ENCODE results near the gene EXOG. TPM values are rescaled to one million over a fixed set of nuclear protein-coding genes. Genes with fewer than 3 reads are reported as not detected.

The EXOG gene
- total and polyA plus RNA-seq, 2 of the 13 experiments (the other 11 are each of a cell fraction or from before 2014, with no cell fraction given): 5.5 to 9.5 TPM

GRCh38 chr3:38465588-38466154 is 30.5 kb upstream of the EXOG start:
- intact Hi-C loops (cut with micrococcal nuclease; ENCODE audit: unreplicated experiment): no loop called here
- Histone ChIP-seq H3K4me2 (ENCODE audit: low read depth, low read length) (no peak overlapping the region), H4K20me1 (ENCODE audit: insufficient read depth, low read length) (peaks cover 23% of the 10 kb centered on the region), H3K4me3 (replicated peaks in 1 of 3; ENCODE audit: insufficient read depth in 1 of 3, low read depth in 2 of 3, low read length in 3 of 3) (no peak overlapping the region), H3K27me3 (ENCODE audit: control insufficient read depth in 1 of 2, insufficient read depth in 2 of 2, low read length in 2 of 2) (no peaks in the 10 kb centered on the region), H3K36me3 (replicated peaks in 1 of 2; ENCODE audit: control insufficient read depth in 1 of 2, insufficient read depth in 2 of 2, low read length in 2 of 2) (peaks cover 0 to 7% of the 10 kb centered on the region in 2 experiments; a peak in 2 of 5 replicates), H3K4me1 (ENCODE audit: insufficient read depth, low read length) (peaks cover 5% of the 10 kb centered on the region), H3K9ac (ENCODE audit: insufficient read depth, low read depth, low read length) (no peak overlapping the region), H3K27ac (ENCODE audit: extremely low read length, insufficient read depth, low read length) (no peak overlapping the region), H3K79me2 (ENCODE audit: insufficient read depth, low read length) (peaks cover 72% of the 10 kb centered on the region), H2AFZ (ENCODE audit: low read length) (no peak overlapping the region), H3K9me3 (ENCODE audit: low read length) (peaks cover 17% of the 10 kb centered on the region)
- DNase-seq (ENCODE audit: low spot score) (no peak), FAIRE-seq (no peak), ATAC-seq (no peak)
- ChIA-PET CTCF (ENCODE audit: low intra/inter-chr PET ratio, low total read pairs) (no interaction called here), POLR2A (interaction anchor here (0.7 kb wide), 1 partner anchor 329 kb away, joined by 3 read pairs; the partner anchor contains the start of gene ACAA1)
- TSS peak; percentile 37 for BruUV-seq (replicated peaks)
- 100% methylated on average over 1 of the region's 1 CpG for WGBS (ENCODE audit: low lambda C conversion rate)
- no peak for TF ChIP-seq ELF1 (CRISPR knock-in tag; IDR thresholded peaks at IDR 0.05)
- TF ChIP-seq ZNF317 (CRISPR knock-in tag; IDR thresholded peaks at IDR 0.05): peak; percentile 89
- in situ Hi-C loops (cut with HindIII; ENCODE audit: extremely low pct_ligation_motif_present, low pct_unique_long_range_greater_than_20kb): loop anchor here (25.0 kb wide), 1 partner anchor 328 kb away; the partner anchor contains the start of genes ACAA1 and MYD88

GRCh38 chr3:38468765-38469164 is 27.4 kb upstream of the EXOG start:
- Histone ChIP-seq H3K27ac (ENCODE audit: extremely low read length, insufficient read depth, low read length) (no peak overlapping the region), H3K79me2 (ENCODE audit: insufficient read depth, low read length) (peaks cover 75% of the 10 kb centered on the region), H3K4me3 (replicated peaks in 1 of 3; ENCODE audit: insufficient read depth in 1 of 3, low read depth in 2 of 3, low read length in 3 of 3) (no peak overlapping the region), H3K9me3 (ENCODE audit: low read length) (peaks cover 17% of the 10 kb centered on the region), H2AFZ (ENCODE audit: low read length) (no peak overlapping the region), H3K36me3 (replicated peaks in 1 of 2; ENCODE audit: control insufficient read depth in 1 of 2, insufficient read depth in 2 of 2, low read length in 2 of 2) (0 out of 5 replicates have a peak, but pooled peaks cover 0 to 2% of the 10 kb centered on the region in 2 experiments), H3K9ac (ENCODE audit: insufficient read depth, low read depth, low read length) (no peak overlapping the region), H4K20me1 (ENCODE audit: insufficient read depth, low read length) (peaks cover 21% of the 10 kb centered on the region), H3K27me3 (ENCODE audit: control insufficient read depth in 1 of 2, insufficient read depth in 2 of 2, low read length in 2 of 2) (no peaks in the 10 kb centered on the region), H3K4me1 (ENCODE audit: insufficient read depth, low read length) (peaks cover 27% of the 10 kb centered on the region), H3K4me2 (ENCODE audit: low read depth, low read length) (no peak overlapping the region)
- ChIA-PET CTCF (ENCODE audit: low intra/inter-chr PET ratio, low total read pairs) (no interaction called here), POLR2A (no interaction called here)
- in situ Hi-C loops (cut with HindIII; ENCODE audit: extremely low pct_ligation_motif_present, low pct_unique_long_range_greater_than_20kb) (loop anchor here (25.0 kb wide), 1 partner anchor 331 kb away; the partner anchor contains the start of genes ACAA1 and MYD88), intact Hi-C loops (cut with micrococcal nuclease; ENCODE audit: unreplicated experiment) (no loop called here)
- DNase-seq (ENCODE audit: low spot score) (no peak), ATAC-seq (no peak), FAIRE-seq (no peak)
- BruUV-seq (replicated peaks): no TSS peak
- 100% methylated on average over 1 of the region's 1 CpG for WGBS (ENCODE audit: low lambda C conversion rate)
- TF ChIP-seq ZNF792 (CRISPR knock-in tag; IDR thresholded peaks at IDR 0.05) (no peak), TFE3 (CRISPR knock-in tag; IDR thresholded peaks at IDR 0.05) (no peak), ZMYM4 (CRISPR knock-in tag; IDR thresholded peaks at IDR 0.05) (no peak), CREM (IDR thresholded peaks at IDR 0.05) (no peak), CREM (CRISPR knock-in tag; IDR thresholded peaks at IDR 0.05) (no peak), ZNF660 (CRISPR knock-in tag; IDR thresholded peaks at IDR 0.05; ENCODE audit: borderline replicate concordance, low read depth) (no peak), FOXK2 (IDR thresholded peaks at IDR 0.05) (no peak), TAF1 (CRISPR knock-in tag; IDR thresholded peaks at IDR 0.05) (no peak), BCL6 (CRISPR knock-in tag; IDR thresholded peaks at IDR 0.05) (0 out of 2 replicates have a peak, but pooled peaks have one; percentile 34), FLYWCH1 (CRISPR knock-in tag; IDR thresholded peaks at IDR 0.05) (no peak)
